Thyroid gland (tissue), 4 donors: ENCODE measurements around the gene KRTAP5-2. TPM values are rescaled to one million over a fixed set of nuclear protein-coding genes. Genes with fewer than 3 reads are reported as not detected.
A peak's percentile ranks its signal among the peaks of the same experiment; 100 is the strongest.

Experiments used
- DNase-seq, 2 donors: peaks; one replicate each; pipeline ENCODE4 v3.0.0-alpha.2; 2019
- H3K27ac ChIP-seq, 3 donors: fragments of 200-600 bp; sonication (generic); 1 replicate in 2 of 3; 2 replicates in 1 of 3; pipeline ENCODE4 v1.5.1; 2016 to 2019; ENCODE audit warnings: mild to moderate bottlenecking in 1 of 3, moderate library complexity in 1 of 3
- H3K27me3 ChIP-seq: fragments of 200-600 bp; sonication (generic); one replicate; pipeline ENCODE4 v1.5.1; 2019
- H3K36me3 ChIP-seq, 2 donors: fragments of 200-600 bp; sonication (generic); one replicate each; pipeline ENCODE4 v1.5.1; 2016 to 2019
- H3K4me1 ChIP-seq, 2 donors: fragments of 200-600 bp; sonication (generic); one replicate each; pipeline ENCODE4 v1.5.1; 2017 to 2019
- H3K4me3 ChIP-seq, 3 donors: fragments of 200-600 bp; sonication (generic); replicated peaks in 1 of 3; 1 replicate in 2 of 3; 2 replicates in 1 of 3; pipeline ENCODE4 v1.5.1; 2016; ENCODE audit warnings: mild to moderate bottlenecking in 1 of 3
- H3K9me3 ChIP-seq: fragments of 200-600 bp; sonication (generic); one replicate; pipeline ENCODE4 v1.5.1; 2017
- CTCF ChIP-seq, 6 experiments: fragments of 200-600 bp in 3 of 6; fragments of 450-650 bp in 3 of 6; sonication (generic) in 3 of 6; IDR thresholded peaks; one replicate each; pipeline ENCODE4 v1.5.1; 2016 to 2019; ENCODE audit warnings: antibody characterized with exemption in 6 of 6, mild to moderate bottlenecking in 2 of 6, inconsistent platforms in 1 of 6, moderate library complexity in 1 of 6
- POLR2A ChIP-seq, 2 donors: fragments of 450-650 bp; IDR thresholded peaks; one replicate each; pipeline ENCODE4 v1.6.1; 2017; ENCODE audit warnings: antibody characterized with exemption in 2 of 2, mild to moderate bottlenecking in 2 of 2, moderate library complexity in 1 of 2
- WGBS, 2 donors: methylation state at CpG; one replicate each; pipeline ENCODE4 v1.1.5; 2017; 5-methylcytosine and 5-hydroxymethylcytosine counted together
- intact Hi-C: fragments of 100-400 bp; cut with DNase I; formaldehyde crosslinking; loops from one replicate; pipeline ENCODE4 v1.15.1; 2023
- total RNA-seq, 4 donors: library from RNA; depleted of rRNA; stranded (reverse); fragments of >200 nt; gene quantifications; one replicate each; pipeline ENCODE4 v1.2.3, GENCODE V29; 2016

Gene KRTAP5-2
- total RNA-seq, 4 donors from 2014 or later: not detected

GRCh38 chr11:1628506-1629325 is 30.6 kb upstream of the KRTAP5-2 start:
- Histone ChIP-seq H3K9me3 (no peaks in the 10 kb centered on the region), H3K4me3 (no peak overlapping the region), H3K36me3 (no peaks in the 10 kb centered on the region), H3K4me1 (no peaks in the 10 kb centered on the region), H3K27me3 (peaks cover 4% of the 10 kb centered on the region), H3K27ac (no peak overlapping the region)
- WGBS, 2 donors: 57 to 74% methylated on average over 5 to 17 of the region's 35 CpGs
- intact Hi-C loops: loop anchor here (10.0 kb wide), 1 partner anchor 84 kb away; no protein-coding TSS in a partner anchor
- peak; percentile 45 to 46 for DNase-seq
- TF ChIP-seq POLR2A (IDR thresholded peaks at IDR 0.05) (no peak), CTCF (IDR thresholded peaks at IDR 0.05) (peak; percentile 50 to 88 (median 72))

- H3K4me3 ChIP-seq: no peak overlapping the region
- DNase-seq: no peak
- H3K4me1 ChIP-seq: no peaks in the 10 kb centered on the region
- intact Hi-C loops: loop anchor here (10.0 kb wide), 1 partner anchor 81 kb away; no protein-coding TSS in a partner anchor
- no peaks in the 10 kb centered on the region for H3K36me3 ChIP-seq
- TF ChIP-seq CTCF (IDR thresholded peaks at IDR 0.05): no peak
- TF ChIP-seq POLR2A (IDR thresholded peaks at IDR 0.05): no peak
- H3K27ac ChIP-seq: no peak overlapping the region
- H3K9me3 ChIP-seq: no peaks in the 10 kb centered on the region
- WGBS, 2 donors: 78 to 80% methylated on average over 10 to 13 of the region's 13 CpGs
- H3K27me3 ChIP-seq: no peaks in the 10 kb centered on the region
These were observed 27.4 kb upstream of the KRTAP5-2 start for GRCh38 chr11:1625541-1625940.

- no peaks in the 10 kb centered on the region for H3K36me3 ChIP-seq
- TF ChIP-seq CTCF (IDR thresholded peaks at IDR 0.05): no peak
- TF ChIP-seq POLR2A (IDR thresholded peaks at IDR 0.05): no peak
- WGBS, 2 donors: 76 to 80% methylated on average over 16 of the region's 16 CpGs
- intact Hi-C loops: loop anchor here (10.0 kb wide), 1 partner anchor 80 kb away; no protein-coding TSS in a partner anchor
- H3K4me3 ChIP-seq: no peak overlapping the region
- no peaks in the 10 kb centered on the region for H3K27me3 ChIP-seq
- H3K9me3 ChIP-seq: no peaks in the 10 kb centered on the region
- no peak for DNase-seq
- H3K4me1 ChIP-seq: no peaks in the 10 kb centered on the region
- no peak overlapping the region for H3K27ac ChIP-seq
These were observed 26.5 kb upstream of the KRTAP5-2 start for GRCh38 chr11:1624621-1625020.

GRCh38 chr11:1623716-1624115 is 25.6 kb upstream of the KRTAP5-2 start:
- H3K9me3 ChIP-seq: no peaks in the 10 kb centered on the region
- H3K27me3 ChIP-seq: no peaks in the 10 kb centered on the region
- no peaks in the 10 kb centered on the region for H3K4me1 ChIP-seq
- WGBS, 2 donors: 66% methylated on average over 9 of the region's 9 CpGs
- intact Hi-C loops: loop anchor here (10.0 kb wide), 1 partner anchor 79 kb away; no protein-coding TSS in a partner anchor
- H3K36me3 ChIP-seq: no peaks in the 10 kb centered on the region
- no peak overlapping the region for H3K4me3 ChIP-seq
- no peak overlapping the region for H3K27ac ChIP-seq
- no peak for DNase-seq
- TF ChIP-seq CTCF (IDR thresholded peaks at IDR 0.05): no peak
- TF ChIP-seq POLR2A (IDR thresholded peaks at IDR 0.05): no peak

GRCh38 chr11:1622086-1622485 is 24.0 kb upstream of the KRTAP5-2 start, which contains the start of gene KRTAP5-4:
TSS of gene KRTAP5-4 (minus strand) at chr11:1622138. CDS start at chr11:1622093, 45 bp downstream.
- WGBS, 2 donors: 67 to 75% methylated on average over 1 of the region's 1 CpG
- no peaks in the 10 kb centered on the region for H3K9me3 ChIP-seq
- H3K4me3 ChIP-seq: no peak within 1 kb of the TSS
- DNase-seq: no peak
- H3K27ac ChIP-seq: no peak within 1 kb of the TSS
- no peaks in the 10 kb centered on the region for H3K36me3 ChIP-seq
- intact Hi-C loops: loop anchor here (10.0 kb wide), 1 partner anchor 77 kb away; no protein-coding TSS in a partner anchor
- TF ChIP-seq CTCF (IDR thresholded peaks at IDR 0.05): no peak
- no peak for TF ChIP-seq POLR2A (IDR thresholded peaks at IDR 0.05)
- no peaks in the 10 kb centered on the region for H3K4me1 ChIP-seq
- no peaks in the 10 kb centered on the region for H3K27me3 ChIP-seq
